Measurements from ENCODE around the gene GPR52.

- TF ChIP-seq CTCF (optimal IDR thresholded peaks at IDR 0.05 in 1 of 3, IDR thresholded peaks at IDR 0.05 in 1 of 3, conservative IDR thresholded peaks at IDR 0.05 in 1 of 3; ENCODE audit: extremely low read depth in 1 of 3, insufficient read depth in 2 of 3, low read length in 3 of 3), result no peak
- TF ChIP-seq EZH2 (IDR thresholded peaks at IDR 0.05; ENCODE audit: low read length), result no peak
These were observed 21.9 kb downstream of the GPR52 start for GRCh38 chr1:174469687-174470086.

All from keratinocyte (primary cell).